GM10248 (cell line): ENCODE measurements around the gene BPIFB4.
A peak's percentile ranks its signal among the peaks of the same experiment; 100 is the strongest.
"Not testable (repeated sequence)": the region's sequence is repeated elsewhere in the genome, so short reads cannot be mapped to it uniquely, and the experiment has no call there.

ENCODE experiments used
- CTCF ChIA-PET: fragments of 300-600 bp; sonication (Branson Sonifier 250); formaldehyde crosslinking; extraction: SDS; loops from one replicate; lab custom pipeline; 2021; ENCODE audit warnings: antibody characterized with exemption; lab: Yijun Ruan, JAX
- POLR2A ChIA-PET: fragments of 350-650 bp; sonication (Branson Sonifier 250); formaldehyde crosslinking; extraction: SDS; loops from one replicate; lab custom pipeline; 2020; ENCODE audit warnings: antibody characterized with exemption; lab: Yijun Ruan, JAX
- DNase-seq: peaks from one replicate; pipeline ENCODE4 v3.0.0; 2012; ENCODE audit errors: extremely low spot score
- CTCF ChIP-seq: IDR thresholded peaks from 2 replicates; pipeline ENCODE4 v1.5.1; 2012; ENCODE audit warnings: mild to moderate bottlenecking, low read depth; ENCODE audit errors: extremely low read depth, missing control alignments, control extremely low read depth

Gene BPIFB4

GRCh38 chr20:33091693-33092092 lies 12.2 kb downstream of the BPIFB4 start:
- TF ChIP-seq CTCF: no peak
- DNase-seq: no peak
- ChIA-PET CTCF (interaction anchor here (1.2 to 1.4 kb wide), 2 partner anchors 10 to 208 kb away, joined by 3 read pairs; no protein-coding TSS in a partner anchor), POLR2A (no interaction called here)

- TF ChIP-seq CTCF: no peak
- no peak for DNase-seq
- ChIA-PET CTCF (interaction anchor here (1.2 kb wide), 1 partner anchor 9 kb away, joined by 3 read pairs; no protein-coding TSS in a partner anchor), POLR2A (no interaction called here)
Observed at GRCh38 chr20:33092361-33092760, 12.9 kb downstream of the BPIFB4 start.

- CTCF ChIA-PET: interaction anchor here (1.2 kb wide), 1 partner anchor 9 kb away, joined by 3 read pairs; no protein-coding TSS in a partner anchor
- no peak for TF ChIP-seq CTCF
- POLR2A ChIA-PET: no interaction called here
- no peak for DNase-seq
Observed at GRCh38 chr20:33093074-33093473, 13.6 kb downstream of the BPIFB4 start.

GRCh38 chr20:33093582-33093981 lies 14.1 kb downstream of the BPIFB4 start:
- ChIA-PET CTCF (no interaction called here), POLR2A (no interaction called here)
- no peak for DNase-seq
- TF ChIP-seq CTCF: no peak

GRCh38 chr20:33095249-33095648 lies 15.8 kb downstream of the BPIFB4 start:
- ChIA-PET POLR2A (no interaction called here), CTCF (interaction anchor here (1.2 to 3.2 kb wide), 3 partner anchors 19 to 194 kb away, joined by 3 to 30 read pairs (median 13); no protein-coding TSS in a partner anchor)
- TF ChIP-seq CTCF: no peak
- DNase-seq: no peak

- peak; percentile 69 for TF ChIP-seq CTCF
- peak; percentile 79 for DNase-seq
- CTCF ChIA-PET: interaction anchor here (0.7 to 3.2 kb wide), 24 partner anchors 10 to 422 kb away, joined by 3 to 30 read pairs (median 4); partner anchors contain the start of genes BPIFB4 and C20orf203
- POLR2A ChIA-PET: not testable (repeated sequence)
Observed at GRCh38 chr20:33095902-33096584, 16.6 kb downstream of the BPIFB4 start.
